SK-N-SH treated with all-trans-retinoic acid at 6 μM for 48 hours (cell line): Measurements from ENCODE around the gene FGGY.

Experiments
- CREB5 ChIP-seq: fragments of 250-450 bp; sonication (Bioruptor Pico); IDR thresholded peaks from 2 replicates; pipeline ENCODE4 v1.5.1; 2020; ENCODE audit warnings: low read depth, mild to moderate bottlenecking, moderate library complexity
- CSDC2 ChIP-seq: fragments of 250-450 bp; sonication (Bioruptor Pico); IDR thresholded peaks from 2 replicates; pipeline ENCODE4 v1.5.0; 2020; ENCODE audit warnings: mild to moderate bottlenecking, moderate library complexity
- ESRRG ChIP-seq: fragments of 250-450 bp; sonication (Bioruptor Pico); IDR thresholded peaks from 2 replicates; pipeline ENCODE4 v1.6.1; 2021; ENCODE audit warnings: mild to moderate bottlenecking
- GLIS3 ChIP-seq: fragments of 250-450 bp; sonication (Bioruptor Pico); IDR thresholded peaks from 2 replicates; pipeline ENCODE4 v1.5.0; 2020; ENCODE audit warnings: mild to moderate bottlenecking, moderate library complexity
- PATZ1 ChIP-seq: fragments of 250-450 bp; sonication (Bioruptor Pico); IDR thresholded peaks from 2 replicates; pipeline ENCODE4 v1.8.0; 2020; ENCODE audit warnings: mild to moderate bottlenecking, moderate library complexity, borderline replicate concordance
- SNAI2 ChIP-seq: fragments of 250-450 bp; sonication (Bioruptor Pico); IDR thresholded peaks from 2 replicates; pipeline ENCODE4 v1.5.0; 2020; ENCODE audit warnings: mild to moderate bottlenecking, moderate library complexity
- TSHZ2 ChIP-seq: fragments of 250-450 bp; sonication (Bioruptor Pico); IDR thresholded peaks from 2 replicates; pipeline ENCODE4 v1.5.0; 2020; ENCODE audit warnings: mild to moderate bottlenecking, moderate library complexity
- ZFP30 ChIP-seq: fragments of 450-650 bp; formaldehyde crosslinking; IDR thresholded peaks from 2 replicates; pipeline ENCODE4 v1.5.0; 2022; ENCODE audit warnings: mild to moderate bottlenecking, moderate library complexity
- ZNF70 ChIP-seq: fragments of 450-650 bp; formaldehyde crosslinking; IDR thresholded peaks from 2 replicates; pipeline ENCODE4 v1.5.0; 2020; ENCODE audit warnings: mild to moderate bottlenecking, moderate library complexity
- ZNF8 ChIP-seq: fragments of 450-650 bp; formaldehyde crosslinking; IDR thresholded peaks from 2 replicates; pipeline ENCODE4 v1.5.0; 2020; ENCODE audit warnings: mild to moderate bottlenecking, moderate library complexity

- TF ChIP-seq ESRRG (no peak), ZFP30 (CRISPR knock-in tag) (no peak), CREB5 (CRISPR knock-in tag) (no peak), TSHZ2 (no peak), CSDC2 (CRISPR knock-in tag) (no peak), ZNF8 (CRISPR knock-in tag) (no peak), ZNF70 (CRISPR knock-in tag) (no peak), PATZ1 (CRISPR knock-in tag) (no peak), SNAI2 (CRISPR knock-in tag) (no peak), GLIS3 (CRISPR knock-in tag) (no peak)
Observed at GRCh38 chr1:59345221-59345620, 48.3 kb downstream of the FGGY start.
